Central memory CD8-positive, alpha-beta T cell (primary cell): ENCODE data around the gene KIF2C.
"Not testable (repeated sequence)": the region's sequence is repeated elsewhere in the genome, so short reads cannot be mapped to it uniquely, and the experiment has no call there.

Experiments used
- ATAC-seq: fragments of 150-1000 bp; cut with Tn5 transposase; replicated peaks from 2 replicates; pipeline ENCODE4 v1.10.0; 2022; ENCODE audit warnings: mild to moderate bottlenecking, moderate FRiP score, moderate number of reproducible peaks; ENCODE audit not compliant: poor library complexity, severe bottlenecking; ENCODE audit errors: extremely low read depth
- DNase-seq, 2 donors: peaks; one replicate each; pipeline ENCODE4 v3.0.0; 2021; ENCODE audit warnings: low spot score in 2 of 2
- H3K27ac Mint-ChIP-seq: one replicate; pipeline ENCODE4 v1.8.0; 2022; ENCODE audit warnings: low read depth, mild to moderate bottlenecking, moderate library complexity, mixed read lengths
- H3K27me3 Mint-ChIP-seq: one replicate; pipeline ENCODE4 v1.8.0; 2022; ENCODE audit warnings: mixed read lengths
- H3K36me3 Mint-ChIP-seq: one replicate; pipeline ENCODE4 v1.8.0; 2022; ENCODE audit warnings: mild to moderate bottlenecking, moderate library complexity, mixed read lengths; ENCODE audit not compliant: insufficient read depth
- H3K4me1 Mint-ChIP-seq: one replicate; pipeline ENCODE4 v1.8.0; 2022; ENCODE audit warnings: mixed read lengths
- H3K4me3 Mint-ChIP-seq: one replicate; pipeline ENCODE4 v1.8.0; 2022; ENCODE audit warnings: mild to moderate bottlenecking, moderate library complexity, mixed read lengths
- H3K9me3 Mint-ChIP-seq: one replicate; pipeline ENCODE4 v1.8.0; 2022; ENCODE audit warnings: mixed read lengths

The KIF2C gene

DNA sequence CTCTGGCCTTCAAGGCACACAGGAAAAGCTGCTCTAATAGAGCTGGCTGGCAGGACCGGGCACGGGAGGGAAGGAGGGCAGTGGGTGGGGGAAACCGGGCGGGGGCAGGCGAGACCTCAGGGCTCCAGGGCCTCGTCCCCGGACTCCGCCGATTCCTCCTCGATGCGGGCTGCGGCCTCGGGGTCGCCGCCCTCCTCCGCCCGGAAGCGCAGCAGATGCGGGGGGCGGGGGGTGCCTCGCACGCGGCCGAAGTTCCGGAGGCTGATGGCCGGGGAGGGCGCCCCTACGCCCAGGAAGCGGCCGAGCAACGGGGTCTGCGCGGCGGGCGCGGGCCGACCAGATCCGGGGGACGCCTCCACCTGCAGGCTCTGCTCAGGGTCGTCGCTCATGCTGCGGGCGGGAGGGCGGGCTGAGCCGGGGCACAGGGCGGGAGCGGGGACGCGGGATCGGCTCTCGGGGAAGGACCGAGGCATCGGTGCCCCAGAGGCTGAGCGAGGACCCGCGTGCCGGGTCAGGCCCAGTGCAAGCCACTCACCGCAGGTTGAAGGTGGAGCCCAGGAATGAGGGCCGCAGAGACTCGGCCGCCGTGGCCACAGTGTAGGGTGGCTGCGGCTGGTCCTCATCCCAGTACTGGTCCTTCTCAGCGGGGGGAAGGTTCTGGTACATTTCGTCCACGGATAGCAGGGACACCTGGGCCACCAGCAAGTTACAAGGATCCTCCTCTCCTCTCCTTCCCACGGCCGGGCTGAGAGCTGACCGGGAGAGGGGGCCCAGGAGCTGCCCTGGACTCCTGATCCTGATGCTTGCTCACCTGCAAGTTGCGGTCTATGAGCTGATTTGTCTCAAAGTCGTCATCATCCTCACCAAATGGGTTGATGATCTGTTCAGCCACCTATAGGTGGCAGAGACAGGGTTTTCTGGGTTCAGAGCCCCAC is 44.7 kb downstream of the KIF2C start:
- Mint-ChIP-seq H3K4me3 (peak overlapping the region; percentile 71), H3K4me1 (peaks cover 27% of the 10 kb centered on the region), H3K36me3 (peaks cover 24% of the 10 kb centered on the region), H3K27ac (peak overlapping the region; percentile 87), H3K27me3 (no peaks in the 10 kb centered on the region), H3K9me3 (no peaks in the 10 kb centered on the region)
- DNase-seq = no peak
- peak; percentile 25 for ATAC-seq

DNA sequence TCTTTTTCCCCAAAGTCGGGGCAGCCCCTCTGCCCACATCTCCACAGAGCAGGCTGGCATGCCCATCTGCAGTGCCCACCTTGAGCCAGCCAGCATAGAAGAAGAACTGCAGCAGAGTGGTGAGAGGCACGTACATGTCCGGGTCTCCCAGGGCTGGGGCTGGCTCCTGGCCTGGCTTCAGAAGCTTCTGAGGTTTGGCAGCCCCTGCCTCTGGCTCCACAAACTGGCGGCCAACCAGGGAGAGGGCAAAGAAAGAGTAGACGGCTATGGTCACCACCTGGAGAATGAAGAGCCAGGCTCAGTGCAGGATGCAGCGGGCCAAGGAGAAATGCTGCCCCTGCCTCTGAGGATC is 45.4 kb downstream of the KIF2C start:
- peaks cover 20% of the 10 kb centered on the region for H3K36me3 Mint-ChIP-seq
- H3K27ac Mint-ChIP-seq = peak overlapping the region; percentile 87
- ATAC-seq (no peak), DNase-seq (no peak)
- peaks cover 27% of the 10 kb centered on the region for H3K4me1 Mint-ChIP-seq
- no peaks in the 10 kb centered on the region for H3K9me3 Mint-ChIP-seq
- no peaks in the 10 kb centered on the region for H3K27me3 Mint-ChIP-seq
- peak overlapping the region; percentile 71 for H3K4me3 Mint-ChIP-seq

DNA sequence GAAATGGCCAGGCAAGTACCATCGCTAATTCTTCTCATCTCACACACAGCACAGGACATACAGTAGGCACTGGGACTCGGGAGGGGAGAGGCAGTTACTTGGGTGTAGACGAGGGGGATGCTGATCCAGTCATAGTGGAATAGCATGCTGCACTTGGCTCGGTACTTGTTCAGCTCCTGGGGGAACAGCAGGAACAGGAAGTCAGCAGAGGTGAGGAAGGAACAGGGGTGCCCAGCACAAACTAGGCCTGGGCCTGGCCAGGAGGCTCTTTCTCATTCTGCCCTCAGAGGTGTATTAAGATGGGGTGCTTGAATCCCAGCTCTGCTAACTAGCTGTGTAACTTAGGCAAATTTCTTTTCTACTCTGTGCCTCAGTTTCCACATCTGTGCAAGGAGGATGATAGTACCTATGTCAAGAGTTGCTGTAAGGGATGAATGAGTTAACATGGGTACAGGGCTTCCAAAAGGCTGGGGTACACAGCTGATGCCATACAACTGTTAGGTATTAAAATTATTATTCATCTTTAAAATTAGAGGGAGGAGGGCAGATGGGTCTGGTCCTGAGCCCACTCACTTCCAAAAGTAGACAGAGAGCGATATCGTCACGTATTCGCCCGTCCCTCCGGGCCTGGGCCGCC is 46.0 kb downstream of the KIF2C start:
- H3K9me3 Mint-ChIP-seq = no peaks in the 10 kb centered on the region
- peak overlapping the region; percentile 87 for H3K27ac Mint-ChIP-seq

DNA sequence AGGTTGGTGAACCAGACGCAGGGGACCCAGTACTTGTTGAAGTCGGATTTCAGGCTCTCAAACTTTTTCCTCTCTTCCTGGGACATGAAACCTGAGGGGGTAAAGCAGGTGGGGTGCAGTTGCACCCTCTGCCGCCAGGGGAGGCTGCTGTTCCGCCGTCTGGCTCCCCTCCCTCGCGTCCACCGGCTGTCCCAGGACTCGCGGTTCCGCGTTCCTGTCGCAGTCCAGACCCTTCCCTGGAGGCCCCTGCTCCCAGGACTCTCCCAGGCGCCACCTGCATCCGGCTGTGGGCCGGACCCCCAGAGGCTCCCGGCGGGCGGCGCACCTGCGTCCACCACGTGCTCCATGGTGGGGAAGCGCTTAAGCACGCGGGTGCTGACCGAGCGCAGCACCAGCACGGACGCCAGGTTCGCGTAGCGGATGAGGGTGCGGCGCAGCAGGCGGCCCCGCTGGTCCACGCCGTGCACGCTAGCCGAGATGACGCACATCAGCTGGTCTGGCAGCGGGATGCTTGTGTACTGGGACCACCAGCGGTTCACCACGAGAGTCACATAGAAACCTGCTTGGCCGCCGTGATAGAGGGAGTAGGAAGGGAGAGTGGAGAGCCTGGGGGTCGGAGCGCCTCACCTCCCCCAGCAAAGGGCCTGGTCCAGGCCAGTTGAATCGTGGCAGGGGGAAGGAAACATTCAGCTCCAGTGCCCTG is 46.7 kb downstream of the KIF2C start:
- peak overlapping the region; percentile 71 for H3K4me3 Mint-ChIP-seq
- H3K36me3 Mint-ChIP-seq = peaks cover 9% of the 10 kb centered on the region
- H3K27me3 Mint-ChIP-seq = no peaks in the 10 kb centered on the region
- no peaks in the 10 kb centered on the region for H3K9me3 Mint-ChIP-seq
- peak; percentile 71 to 78 for DNase-seq
- peaks cover 27% of the 10 kb centered on the region for H3K4me1 Mint-ChIP-seq
- ATAC-seq = peak; percentile 73
- H3K27ac Mint-ChIP-seq = peak overlapping the region; percentile 87

More for the DNA sequence above, 46.0 kb downstream of the KIF2C start:
- Mint-ChIP-seq H3K27me3 (no peaks in the 10 kb centered on the region), H3K4me3 (peak overlapping the region; percentile 71), H3K36me3 (peaks cover 16% of the 10 kb centered on the region), H3K4me1 (peaks cover 27% of the 10 kb centered on the region)
- ATAC-seq (no peak), DNase-seq (no peak)

DNA sequence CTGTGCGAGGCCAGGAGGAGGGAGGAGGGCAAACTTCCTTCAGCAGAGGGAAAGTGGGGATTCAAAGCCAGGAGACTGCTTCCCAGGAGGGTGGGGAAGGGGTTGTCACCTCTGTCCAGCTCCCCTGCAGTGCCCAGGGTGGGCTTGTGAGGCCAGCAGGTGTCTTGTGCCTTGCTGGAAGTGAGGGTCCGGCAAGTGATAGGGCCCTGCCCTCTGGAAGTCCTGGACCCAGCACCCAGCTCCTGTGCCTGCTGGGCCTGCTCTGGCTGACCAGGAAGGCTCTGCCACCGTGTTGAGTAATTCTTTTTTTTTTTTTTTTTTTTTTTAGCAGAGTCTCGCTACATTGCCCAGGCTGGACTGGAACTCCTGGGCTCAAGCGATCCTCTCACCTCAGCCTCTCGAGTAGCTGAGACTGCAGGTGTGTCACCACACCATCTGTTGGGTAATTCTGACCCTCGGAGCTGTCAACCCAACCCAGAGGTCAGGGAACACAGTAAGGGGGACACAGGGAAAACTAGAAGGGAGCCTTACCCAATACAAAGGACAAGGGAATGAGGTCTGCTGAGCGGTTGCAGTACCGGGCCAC is 47.3 kb downstream of the KIF2C start:
- Mint-ChIP-seq H3K4me3 (peak overlapping the region; percentile 71), H3K27ac (peak overlapping the region; percentile 87)

DNA sequence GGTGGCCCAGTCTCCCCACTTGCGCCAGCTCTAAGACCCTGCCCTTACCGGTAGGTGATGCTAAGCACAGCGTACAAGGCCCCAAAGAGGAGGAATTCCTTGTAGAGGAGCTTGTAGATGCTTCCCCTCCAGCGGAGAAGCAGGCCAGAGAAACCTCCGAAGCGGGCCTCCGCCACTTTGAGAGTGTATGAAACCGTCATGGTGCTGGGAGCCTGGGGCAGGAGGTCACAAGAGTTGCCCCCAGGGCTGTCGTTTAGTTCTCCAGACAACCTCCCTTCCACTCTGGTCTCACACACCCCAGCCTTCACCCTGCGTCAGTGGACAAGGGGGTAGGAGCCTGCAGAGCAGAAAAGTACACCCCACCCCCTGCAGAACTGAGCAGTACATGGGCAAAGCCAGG is 47.9 kb downstream of the KIF2C start:
- no peaks in the 10 kb centered on the region for H3K9me3 Mint-ChIP-seq
- H3K4me3 Mint-ChIP-seq = no peak overlapping the region
- H3K4me1 Mint-ChIP-seq = peaks cover 27% of the 10 kb centered on the region
- H3K36me3 Mint-ChIP-seq = peaks cover 5% of the 10 kb centered on the region
- DNase-seq (no peak), ATAC-seq (no peak)
- H3K27me3 Mint-ChIP-seq = no peaks in the 10 kb centered on the region
- H3K27ac Mint-ChIP-seq = no peak overlapping the region

More for the DNA sequence above, 47.3 kb downstream of the KIF2C start:
- peaks cover 27% of the 10 kb centered on the region for H3K4me1 Mint-ChIP-seq
- H3K36me3 Mint-ChIP-seq = peaks cover 5% of the 10 kb centered on the region
- DNase-seq = no peak
- no peaks in the 10 kb centered on the region for H3K9me3 Mint-ChIP-seq
- no peak for ATAC-seq
- no peaks in the 10 kb centered on the region for H3K27me3 Mint-ChIP-seq

DNA sequence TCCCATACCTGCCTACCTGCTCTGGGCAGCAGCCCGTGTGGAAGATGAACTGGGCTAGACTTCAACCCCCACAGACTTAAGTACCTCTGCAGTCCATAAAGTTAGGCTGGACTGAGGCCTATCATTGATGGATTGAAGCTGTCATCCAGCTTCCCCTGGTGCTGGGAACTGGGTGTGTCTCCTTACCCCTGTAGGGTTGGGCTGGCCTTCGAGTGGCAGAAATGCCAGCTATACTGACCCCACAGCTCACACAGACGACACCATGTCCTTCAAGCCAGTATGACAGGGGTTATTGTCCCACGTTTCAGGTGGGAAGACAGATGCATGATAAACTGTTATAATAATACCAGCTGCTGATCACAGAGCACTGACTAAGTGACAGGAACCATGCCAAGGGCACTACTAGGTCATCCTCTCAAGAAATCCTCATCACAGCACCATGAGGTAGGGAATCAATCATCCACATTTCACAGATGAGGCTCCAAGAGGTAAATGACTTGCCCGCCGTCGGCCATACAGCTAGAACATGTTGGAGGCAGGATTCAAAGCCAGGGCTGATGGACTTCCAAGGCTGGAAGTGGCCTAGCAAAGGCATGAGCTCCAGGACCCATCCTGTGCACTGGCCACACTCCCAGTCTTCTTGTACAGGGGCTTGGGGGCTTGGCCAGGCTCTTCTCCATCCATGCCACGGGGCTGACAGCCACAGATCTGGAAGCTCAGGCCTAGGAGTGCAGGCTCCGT is 48.7 kb downstream of the KIF2C start, which contains the start of gene BEST4:
BEST4 (minus strand) TSS at position 51 of the 741 bp plus-strand sequence. CDS start 465 bp downstream, outside the sequence.
- H3K27me3 Mint-ChIP-seq = no peaks in the 10 kb centered on the region
- peak within 1 kb of the TSS; percentile 65 for H3K27ac Mint-ChIP-seq

DNA sequence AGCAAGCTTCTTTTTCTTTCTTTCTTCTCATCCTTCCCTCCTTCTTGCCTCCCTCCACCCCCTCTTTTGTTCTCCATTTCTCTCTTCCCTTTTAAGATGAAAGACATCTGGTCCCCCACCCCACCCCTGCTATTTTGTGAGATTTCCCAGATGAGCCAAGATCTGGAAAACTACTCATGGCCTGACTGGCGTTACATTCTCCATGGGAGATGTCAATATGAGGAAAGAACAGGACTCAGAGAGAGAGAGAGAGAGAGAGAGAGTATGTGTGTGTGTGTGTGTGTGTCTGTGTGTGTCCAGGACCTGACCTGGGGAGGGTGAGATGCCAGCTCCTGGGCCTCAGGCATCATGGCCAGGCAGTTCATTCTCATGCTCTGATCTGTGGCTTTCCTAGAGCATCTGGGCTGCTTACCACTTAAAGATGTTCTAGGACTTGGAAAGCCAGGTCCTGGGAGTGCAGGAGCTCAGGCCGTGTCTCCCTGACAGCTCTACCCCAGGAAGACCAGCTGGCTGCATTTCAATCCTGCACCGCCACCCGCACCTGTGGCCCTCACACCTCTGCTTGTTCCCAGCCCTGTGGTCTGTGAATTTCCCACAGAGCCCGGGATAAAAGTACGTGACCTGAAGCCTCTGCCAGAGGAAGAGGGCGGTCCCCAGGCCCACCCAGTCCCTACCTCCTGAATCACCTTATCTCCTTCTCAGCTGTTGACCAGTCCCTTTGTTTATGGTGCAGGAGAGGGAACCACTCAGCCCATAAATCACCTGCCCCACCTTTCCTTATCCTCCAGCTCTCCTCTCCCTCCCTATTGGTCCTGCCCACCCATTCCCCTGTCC is 51.5 kb downstream of the KIF2C start:
- Mint-ChIP-seq H3K4me3 (no peak overlapping the region), H3K27ac (no peak overlapping the region), H3K9me3 (no peaks in the 10 kb centered on the region), H3K27me3 (no peaks in the 10 kb centered on the region), H3K4me1 (peaks cover 6% of the 10 kb centered on the region), H3K36me3 (peaks cover 4% of the 10 kb centered on the region)
- ATAC-seq = no peak
- DNase-seq = no peak

More for the DNA sequence above, 48.7 kb downstream of the KIF2C start, which contains the start of gene BEST4:
- ATAC-seq (no peak), DNase-seq (no peak)
- Mint-ChIP-seq H3K4me3 (no peak within 1 kb of the TSS), H3K36me3 (peaks cover 5% of the 10 kb centered on the region), H3K4me1 (peaks cover 27% of the 10 kb centered on the region), H3K9me3 (no peaks in the 10 kb centered on the region)

DNA sequence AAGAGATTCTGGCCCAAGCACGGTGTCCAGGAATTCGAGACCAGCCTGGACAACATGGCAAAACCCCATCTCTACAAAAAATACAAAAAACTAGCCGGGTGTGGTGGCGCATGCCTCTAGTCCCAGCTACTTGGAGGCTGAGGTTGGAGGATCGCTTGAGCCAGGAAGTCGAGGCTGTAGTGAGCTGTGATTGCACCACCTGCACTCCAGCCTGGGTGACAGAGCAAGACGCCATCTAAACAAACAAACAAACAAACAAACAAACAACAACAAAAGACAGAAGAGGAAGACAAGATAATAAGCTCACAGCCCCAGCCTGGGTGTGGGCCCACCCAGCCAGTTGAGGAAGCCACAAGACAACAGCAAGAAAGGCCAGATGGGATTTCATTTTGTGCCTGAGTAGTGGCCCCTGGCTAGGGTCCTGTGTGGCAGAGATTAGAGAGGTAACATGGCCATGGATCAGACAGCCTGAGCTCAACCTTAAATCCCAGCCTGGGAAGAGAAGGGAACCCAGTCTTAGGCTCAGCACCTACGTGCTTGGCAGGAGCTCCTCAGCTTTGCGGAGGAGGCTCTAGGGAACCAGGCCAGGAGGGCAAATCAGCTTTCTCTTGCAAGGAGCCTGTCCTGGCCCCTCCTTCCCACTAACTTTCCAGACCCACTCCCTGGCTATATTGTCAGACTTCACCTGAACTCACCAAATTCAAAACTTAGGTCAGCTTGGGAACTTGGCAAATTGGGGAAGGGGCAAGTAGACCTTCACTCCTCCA is 53.3 kb downstream of the KIF2C start:
- Mint-ChIP-seq H3K9me3 (no peaks in the 10 kb centered on the region), H3K4me1 (no peaks in the 10 kb centered on the region), H3K27me3 (no peaks in the 10 kb centered on the region), H3K36me3 (no peaks in the 10 kb centered on the region), H3K4me3 (no peak overlapping the region), H3K27ac (no peak overlapping the region)
- ATAC-seq (no peak), DNase-seq (no peak)

DNA sequence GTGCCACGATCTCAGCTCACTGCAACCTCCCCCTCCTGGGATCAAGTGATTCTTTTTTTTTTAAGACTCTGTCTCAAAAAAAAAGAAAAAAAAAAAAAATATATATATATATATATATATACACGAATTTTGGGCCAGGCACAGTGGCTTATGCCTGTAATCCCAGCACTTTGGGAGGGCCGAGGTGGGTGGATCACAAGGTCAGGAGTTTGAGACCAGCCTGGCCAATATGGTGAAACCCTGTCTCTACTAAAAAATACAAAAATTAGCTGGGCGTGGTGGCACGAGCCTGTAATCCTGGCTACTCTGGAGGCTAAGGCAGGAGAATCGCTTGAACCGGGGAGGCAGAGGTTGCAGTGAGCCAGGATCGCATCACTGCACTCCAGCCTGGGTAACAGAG is 58.2 kb downstream of the KIF2C start:
- Mint-ChIP-seq H3K4me1 (peaks cover 23% of the 10 kb centered on the region), H3K36me3 (peaks cover 25% of the 10 kb centered on the region)
- not testable (repeated sequence) for H3K27ac Mint-ChIP-seq, H3K4me3 Mint-ChIP-seq, DNase-seq, H3K27me3 Mint-ChIP-seq, H3K9me3 Mint-ChIP-seq, ATAC-seq
